Skin epidermis (tissue), 12 donors: ENCODE data around the gene CLDN10.
"Not testable (repeated sequence)": the region's sequence is repeated elsewhere in the genome, so short reads cannot be mapped to it uniquely, and the experiment has no call there.

Experiments used
- H3K27ac ChIP-seq, 21 experiments: fragments of 200-600 bp; sonication (generic) in 11 of 21; one replicate each; pipeline ENCODE4 v1.5.0; 2020; ENCODE audit warnings: mild to moderate bottlenecking in 3 of 21, inconsistent platforms in 2 of 21, moderate library complexity in 2 of 21
- H3K4me3 ChIP-seq, 7 experiments: fragments of 200-600 bp; sonication (generic) in 2 of 7; one replicate each; pipeline ENCODE4 v1.5.0; 2020; ENCODE audit warnings: inconsistent platforms in 2 of 7, mild to moderate bottlenecking in 2 of 7, moderate library complexity in 1 of 7

CLDN10 gene

DNA sequence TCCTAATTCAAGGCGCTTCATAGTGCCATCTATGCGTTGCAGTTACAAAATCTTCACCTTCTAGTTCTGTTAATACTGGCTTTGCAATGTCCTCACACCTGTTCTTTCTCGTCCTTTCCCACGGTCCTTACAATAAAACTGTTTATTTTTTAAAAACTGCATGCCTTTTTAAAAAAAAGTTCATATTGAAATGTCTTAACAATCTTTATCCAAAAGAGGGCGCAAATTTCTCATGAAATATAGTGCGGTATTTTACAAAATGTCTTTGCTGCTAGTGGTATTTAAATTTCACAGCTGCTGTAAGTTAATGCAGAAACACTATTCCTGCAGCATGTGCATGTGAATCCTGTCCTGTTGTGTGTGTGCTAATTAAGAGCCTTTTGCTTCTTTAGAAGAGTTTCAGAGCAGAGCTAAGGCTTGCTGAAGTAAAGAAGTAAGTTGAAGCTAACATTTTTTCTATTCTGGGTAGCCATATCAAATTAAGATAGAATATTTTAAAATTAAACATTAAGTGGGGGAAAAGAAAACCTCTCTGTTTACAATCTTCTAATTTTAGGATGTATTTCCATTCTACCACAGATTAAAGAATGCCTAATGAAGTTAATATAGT lies 15.8 kb upstream of the CLDN10 start:
- no peak overlapping the region for H3K4me3 ChIP-seq

DNA sequence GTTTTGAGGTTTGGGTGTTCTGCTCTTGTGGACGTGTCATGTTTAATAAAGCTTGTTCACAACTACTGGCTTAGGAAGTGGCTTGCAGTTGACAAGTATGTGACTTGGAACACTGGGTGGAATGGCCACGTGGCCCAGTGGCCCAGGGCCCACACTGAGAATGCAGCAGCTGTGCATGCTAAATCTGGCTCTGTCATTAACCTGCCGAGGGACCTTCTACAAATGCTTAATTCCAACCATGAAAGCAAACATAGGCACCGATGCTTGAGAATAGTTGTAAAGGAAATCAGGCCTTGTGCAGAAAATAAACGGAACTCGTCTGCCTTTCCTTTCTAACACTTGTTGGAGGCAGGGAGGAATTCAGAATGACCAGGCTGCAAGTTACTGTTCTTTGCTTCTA lies 11.6 kb upstream of the CLDN10 start:
- no peak overlapping the region for H3K4me3 ChIP-seq
- H3K27ac ChIP-seq: no peak overlapping the region

More for the DNA sequence above, 15.8 kb upstream of the CLDN10 start:
- H3K27ac ChIP-seq: no peak overlapping the region

DNA sequence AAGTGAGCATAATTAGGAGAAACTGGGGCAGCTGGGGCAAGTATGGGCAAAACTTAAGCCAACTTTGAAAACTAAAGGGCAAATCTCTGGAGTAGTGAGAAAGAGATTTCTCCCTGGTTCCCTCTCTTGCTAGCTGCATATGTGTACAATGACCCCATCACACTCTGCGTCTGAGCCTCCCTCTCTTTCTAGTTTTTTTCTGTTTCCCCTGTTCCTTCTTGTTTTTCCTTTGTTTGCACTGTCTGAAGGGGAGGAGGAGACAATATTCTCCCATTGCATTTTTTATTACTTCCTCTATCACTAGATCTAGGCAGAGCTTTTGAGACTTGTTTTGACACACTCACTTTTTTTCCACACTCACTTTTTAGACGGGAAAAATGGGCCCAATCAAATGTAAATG lies 11.2 kb upstream of the CLDN10 start:
- no peak overlapping the region for H3K4me3 ChIP-seq
- H3K27ac ChIP-seq: no peak overlapping the region

DNA sequence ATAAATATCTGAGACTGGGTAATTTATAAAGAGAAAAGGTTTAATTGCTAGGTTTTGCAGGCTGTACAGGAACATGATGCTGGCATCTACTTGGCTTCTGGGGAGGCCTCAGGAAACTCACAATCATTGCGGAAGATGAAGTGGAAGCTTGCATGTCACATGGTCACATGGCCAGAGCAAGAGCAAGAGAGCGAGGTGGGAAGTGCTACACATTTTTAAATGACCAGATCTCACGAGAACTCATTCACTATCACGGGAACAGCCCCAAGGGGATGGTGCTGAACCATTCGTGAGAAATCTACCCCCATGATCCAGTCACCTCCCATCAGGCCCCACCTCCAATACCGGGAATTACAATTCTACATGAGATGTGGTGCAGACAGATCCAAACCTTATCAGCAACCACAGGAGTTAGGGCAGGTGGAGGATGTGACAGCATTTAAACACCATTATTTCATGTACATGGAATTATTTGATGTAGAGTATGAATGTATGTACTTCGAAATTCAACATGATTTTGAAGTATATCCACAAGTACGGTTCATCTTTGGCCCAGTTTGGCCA lies 10.5 kb upstream of the CLDN10 start:
- H3K4me3 ChIP-seq: no peak overlapping the region
- H3K27ac ChIP-seq: no peak overlapping the region

DNA sequence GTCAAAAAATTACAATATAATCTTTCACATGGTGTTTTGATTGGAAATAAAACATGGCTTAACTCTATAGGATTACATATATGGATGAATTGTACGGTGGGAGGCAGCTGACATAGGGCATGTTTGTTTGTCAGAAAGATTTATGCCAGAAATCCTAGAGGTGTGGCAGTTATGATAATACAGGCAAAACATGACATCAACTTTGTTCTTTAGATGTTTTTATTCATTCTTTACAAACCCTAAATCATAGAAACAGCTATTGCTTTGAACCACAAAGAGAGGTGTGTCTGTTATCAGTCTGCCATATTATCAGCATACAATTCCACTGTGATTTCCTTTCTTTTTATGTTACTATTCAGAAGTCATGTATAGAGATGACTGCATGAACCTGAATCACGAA lies 8.2 kb upstream of the CLDN10 start:
- H3K4me3 ChIP-seq: no peak overlapping the region

DNA sequence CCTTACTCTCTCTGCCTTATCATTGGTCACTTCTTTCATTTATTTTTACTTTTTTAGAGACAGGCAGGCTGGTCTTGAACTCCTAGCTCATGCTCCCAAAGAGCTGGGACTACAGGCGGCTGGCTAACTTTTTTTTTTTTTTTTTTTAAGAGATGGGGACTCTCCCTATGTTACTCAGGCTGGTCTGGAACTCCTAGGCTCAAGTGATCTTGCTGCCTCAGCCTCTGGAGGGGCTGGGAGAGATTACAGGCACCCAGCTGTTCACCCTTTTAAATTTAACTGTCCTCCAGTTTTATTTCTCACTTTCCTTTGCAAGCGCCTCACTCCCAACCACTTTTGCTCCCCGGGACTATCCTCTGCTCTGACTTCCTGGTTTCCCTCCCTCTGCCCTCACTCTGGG lies 5.6 kb upstream of the CLDN10 start:
- no peak overlapping the region for H3K27ac ChIP-seq
- H3K4me3 ChIP-seq: no peak overlapping the region

More for the DNA sequence above, 8.2 kb upstream of the CLDN10 start:
- no peak overlapping the region for H3K27ac ChIP-seq

DNA sequence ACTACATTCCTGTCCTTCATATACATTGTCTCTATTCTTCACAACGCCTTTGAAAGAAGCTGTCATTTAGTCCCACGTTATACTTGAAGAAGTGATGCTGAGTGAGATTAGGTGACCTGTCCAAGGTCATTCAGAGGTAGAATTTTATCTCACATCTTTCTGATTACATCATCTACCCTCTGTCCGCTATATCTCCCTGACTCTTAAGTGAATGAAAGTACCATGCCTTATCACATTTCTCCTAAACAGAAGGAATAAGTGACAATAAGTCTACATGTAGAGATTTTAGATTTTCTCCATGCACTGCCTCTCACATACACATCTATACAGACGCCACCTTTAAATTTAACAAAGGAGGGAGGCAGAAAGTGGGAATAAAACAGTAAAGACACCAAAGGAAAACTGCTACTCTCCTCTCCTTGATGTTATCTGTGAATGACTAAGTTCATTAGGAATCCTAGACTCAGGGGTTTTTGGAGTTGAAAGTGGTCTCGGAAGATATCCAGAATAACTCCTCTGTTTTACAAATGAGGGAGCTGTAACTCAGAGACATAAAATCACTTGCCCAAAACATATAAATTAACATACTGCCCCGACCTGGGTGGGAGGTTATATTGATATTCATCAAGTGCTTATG lies 4.9 kb upstream of the CLDN10 start:
- no peak overlapping the region for H3K4me3 ChIP-seq
- no peak overlapping the region for H3K27ac ChIP-seq

DNA sequence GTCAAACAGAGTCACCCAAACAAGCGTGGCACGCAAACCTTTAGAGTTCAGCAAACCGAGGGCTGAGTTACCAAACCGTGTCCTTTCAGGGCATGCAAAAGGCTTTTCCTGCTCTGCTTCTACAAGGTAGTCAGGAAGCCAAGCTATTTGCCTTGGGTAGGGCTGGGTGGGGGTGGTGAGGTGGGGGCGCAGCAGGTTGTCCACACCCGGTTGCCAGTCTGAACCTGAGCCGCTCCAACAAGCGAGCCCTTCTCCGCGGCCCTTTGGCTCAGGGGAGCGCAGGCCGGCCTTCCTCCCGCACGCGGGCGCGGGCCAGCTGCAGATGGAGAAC lies 347 bp upstream of the CLDN10 start:
- H3K4me3 ChIP-seq: peak overlapping the region in 1 of 7 experiments; percentile 9
- H3K27ac ChIP-seq: no peak overlapping the region

DNA sequence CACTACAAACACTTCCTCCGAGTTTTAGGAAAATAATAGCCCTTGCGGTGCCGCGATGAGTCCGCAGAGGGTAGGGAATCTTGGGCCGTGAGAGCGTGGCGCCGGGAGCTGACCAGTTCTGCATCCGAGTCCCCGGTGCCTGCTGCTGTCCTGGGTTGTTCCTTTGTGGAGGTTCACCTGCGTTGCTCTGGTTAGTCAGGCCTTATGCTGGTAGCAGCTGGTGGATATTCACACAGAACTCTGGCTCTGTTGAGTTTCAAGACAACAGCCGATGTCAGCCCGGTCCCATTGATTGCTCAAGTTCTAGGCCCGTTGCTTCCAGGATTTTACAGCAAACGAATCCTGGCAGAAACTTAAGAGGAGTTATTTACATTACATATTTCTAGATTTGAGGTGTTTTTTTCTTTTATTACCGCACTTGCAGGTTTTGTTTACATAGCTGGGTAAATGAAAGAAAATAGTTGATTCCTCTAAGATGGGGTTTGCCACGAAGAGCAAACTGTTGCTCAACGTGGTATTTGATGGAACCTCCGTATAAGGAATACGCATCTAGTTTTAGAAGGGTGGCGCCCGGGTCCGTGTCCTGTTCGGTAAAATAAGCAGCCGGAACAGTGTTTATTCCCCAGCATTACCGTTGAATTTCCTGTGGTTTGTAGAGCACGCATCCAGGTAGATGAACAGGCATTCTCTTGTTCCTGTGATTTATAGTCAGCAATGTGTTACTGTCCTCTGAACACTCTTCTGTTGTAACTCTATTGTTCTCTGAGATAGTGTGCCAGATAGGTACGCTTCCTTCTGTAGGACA lies 1.3 kb downstream of the CLDN10 start:
- Histone ChIP-seq H3K27ac (no peak overlapping the region), H3K4me3 (no peak overlapping the region)

DNA sequence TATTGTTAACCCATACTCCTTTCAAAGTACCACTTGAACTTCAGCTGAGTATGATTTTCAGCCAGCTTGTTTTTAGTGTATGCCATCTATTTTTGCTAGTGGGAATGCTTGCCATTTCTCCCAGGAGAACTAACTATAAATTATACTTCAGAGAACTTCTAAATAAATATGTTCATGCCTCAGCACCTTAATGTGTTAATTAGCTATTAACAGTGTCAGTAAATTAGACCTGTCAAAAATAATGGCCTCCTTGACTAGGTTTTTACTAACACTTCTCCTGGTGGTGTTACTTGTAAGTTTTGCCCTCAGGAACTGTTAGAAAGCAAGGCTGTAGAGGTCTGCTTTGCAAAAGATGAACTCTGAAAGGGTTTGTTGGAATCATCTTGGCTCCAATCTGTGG lies 4.5 kb downstream of the CLDN10 start:
- H3K4me3 ChIP-seq: no peak overlapping the region
- H3K27ac ChIP-seq: no peak overlapping the region

DNA sequence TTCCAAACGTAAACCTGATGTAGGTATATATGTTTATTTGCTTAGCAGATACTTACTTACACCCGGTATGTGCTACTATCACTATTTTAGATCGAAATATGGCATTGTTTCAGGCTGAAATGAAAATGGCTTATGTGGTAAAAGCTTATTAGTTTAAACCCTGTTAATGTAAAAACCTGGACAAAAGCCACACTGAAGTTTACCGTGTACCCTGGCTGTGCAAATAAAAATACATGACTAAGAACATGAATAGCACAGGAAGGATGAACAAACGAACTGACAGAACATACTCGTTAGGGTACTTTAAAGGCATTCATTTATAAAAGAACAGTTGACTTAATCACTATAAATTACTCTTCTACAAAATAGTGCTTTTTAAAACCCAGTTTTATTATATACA lies 6.6 kb downstream of the CLDN10 start:
- Histone ChIP-seq H3K27ac (no peak overlapping the region), H3K4me3 (no peak overlapping the region)

DNA sequence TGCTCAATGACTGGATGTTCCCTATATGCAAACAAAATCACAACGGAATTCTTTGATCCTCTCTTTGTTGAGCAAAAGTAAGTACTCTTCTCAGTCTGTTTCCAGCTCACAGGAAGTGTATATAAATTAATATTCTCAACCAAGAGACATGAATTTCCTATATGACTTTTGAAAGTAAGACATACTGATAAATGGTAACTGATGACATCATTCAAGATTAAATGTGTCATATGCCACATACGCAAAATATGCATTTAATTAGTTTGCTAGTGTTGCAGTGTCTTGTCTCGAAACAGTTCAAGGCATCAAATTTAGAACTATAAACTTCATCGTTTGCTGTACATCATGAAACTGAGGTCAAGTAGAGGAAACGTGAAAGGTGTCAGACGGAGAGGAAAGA lies 7.9 kb downstream of the CLDN10 start:
- Histone ChIP-seq H3K4me3 (no peak overlapping the region), H3K27ac (no peak overlapping the region)

DNA sequence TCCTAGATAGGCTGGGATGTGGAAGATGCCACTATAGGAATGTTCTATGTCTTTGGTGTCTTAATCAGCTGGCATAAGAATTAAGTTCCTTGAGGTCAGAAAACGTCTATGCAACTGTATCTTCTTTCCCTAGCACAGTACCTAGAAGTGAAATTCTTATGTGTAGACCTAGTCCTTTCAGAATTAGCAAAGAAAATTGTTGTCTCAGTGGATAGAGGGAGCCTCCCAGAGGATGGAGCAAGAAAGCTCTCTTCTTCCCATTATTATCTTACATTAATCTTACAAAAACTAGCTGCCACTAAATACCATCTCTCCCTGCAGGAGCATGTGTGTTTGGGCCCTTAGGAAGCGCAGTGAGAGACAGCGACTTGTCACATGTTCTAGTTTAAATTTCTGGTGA lies 11.6 kb downstream of the CLDN10 start:
- Histone ChIP-seq H3K27ac (no peak overlapping the region), H3K4me3 (no peak overlapping the region)

DNA sequence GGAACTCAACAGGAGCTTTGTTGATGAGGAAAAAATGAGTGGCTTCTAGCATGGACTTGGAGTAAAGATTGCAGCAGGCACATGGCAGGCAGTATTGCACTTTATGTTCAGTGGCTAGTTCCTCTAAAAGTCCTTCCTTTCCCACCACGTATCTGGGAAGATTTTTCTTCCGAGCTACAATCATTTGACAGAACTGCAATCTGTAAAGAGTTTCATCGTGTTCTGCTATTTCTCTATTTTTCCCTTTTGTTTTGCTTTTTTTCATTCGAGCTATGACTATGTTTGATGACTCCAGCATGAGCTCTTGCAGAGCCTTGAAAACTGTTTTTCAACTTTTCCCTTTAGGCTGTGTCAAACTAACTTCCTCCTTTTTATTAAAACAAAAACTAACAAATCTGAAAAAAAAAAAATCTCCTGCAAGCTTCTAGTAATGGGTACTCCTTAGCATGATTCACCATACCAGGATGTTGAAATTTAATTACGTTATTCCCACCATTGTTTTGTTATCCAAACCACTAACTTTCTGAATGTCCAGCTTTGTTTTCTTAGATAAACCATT lies 12.3 kb downstream of the CLDN10 start:
- H3K4me3 ChIP-seq: no peak overlapping the region
- H3K27ac ChIP-seq: peak overlapping the region in 1 of 21 experiments; percentile 5

DNA sequence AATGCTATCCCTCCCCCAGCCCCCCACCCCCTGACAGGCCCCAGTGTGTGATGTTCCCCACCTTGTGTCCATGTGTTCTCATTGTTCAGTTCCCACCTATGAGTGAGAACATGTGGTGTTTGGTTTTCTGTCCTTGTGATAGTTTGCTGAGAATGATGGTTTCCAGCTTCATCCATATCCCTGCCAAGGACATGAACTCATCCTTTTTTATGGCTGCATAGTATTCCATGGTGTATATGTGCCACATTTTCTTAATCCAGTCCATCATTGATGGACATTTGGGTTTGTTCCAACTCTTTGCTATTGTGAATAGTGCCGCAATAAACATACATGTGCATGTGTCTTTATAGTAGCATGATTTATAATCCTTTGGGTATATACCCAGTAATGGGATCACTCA lies 13.2 kb downstream of the CLDN10 start:
- not testable (repeated sequence) for H3K27ac ChIP-seq, H3K4me3 ChIP-seq

DNA sequence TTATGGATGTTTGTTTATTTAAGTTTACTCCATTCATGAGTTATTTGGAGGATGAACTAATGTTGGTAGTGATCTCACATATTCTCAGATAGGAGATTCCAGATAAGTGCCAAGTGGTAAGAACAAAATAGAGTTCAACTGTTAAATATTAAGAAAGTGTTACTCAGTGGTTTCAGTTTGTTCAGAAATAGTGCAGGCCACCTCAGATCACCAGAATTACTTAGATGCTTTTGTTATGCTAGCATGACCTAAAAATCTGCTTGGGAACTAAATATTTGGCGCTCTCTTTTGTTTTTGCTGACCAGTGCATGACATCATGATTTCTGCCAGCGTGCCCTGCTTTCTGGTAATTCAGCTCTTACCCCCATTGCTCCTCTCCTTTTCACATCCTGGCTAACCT lies 15.6 kb downstream of the CLDN10 start:
- Histone ChIP-seq H3K27ac (no peak overlapping the region), H3K4me3 (no peak overlapping the region)

DNA sequence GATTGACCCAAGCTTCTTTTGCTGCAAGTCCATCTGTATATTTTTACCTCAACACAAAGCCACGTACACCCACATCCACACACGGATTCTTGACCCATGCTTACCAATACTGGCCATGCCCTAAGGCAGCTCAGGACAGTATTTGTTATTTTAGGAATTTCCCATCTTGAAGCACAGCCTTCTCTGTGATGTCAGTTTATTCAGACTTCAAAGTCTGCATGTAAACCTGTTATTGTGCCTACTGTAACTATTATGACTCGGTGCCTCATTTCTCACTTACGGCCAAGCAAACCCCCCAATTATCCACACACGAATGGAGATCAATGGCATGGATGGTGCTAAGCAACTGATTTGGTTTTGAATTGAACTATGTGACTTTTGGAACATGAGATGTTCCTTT lies 17.5 kb downstream of the CLDN10 start:
- Histone ChIP-seq H3K4me3 (no peak overlapping the region), H3K27ac (no peak overlapping the region)

DNA sequence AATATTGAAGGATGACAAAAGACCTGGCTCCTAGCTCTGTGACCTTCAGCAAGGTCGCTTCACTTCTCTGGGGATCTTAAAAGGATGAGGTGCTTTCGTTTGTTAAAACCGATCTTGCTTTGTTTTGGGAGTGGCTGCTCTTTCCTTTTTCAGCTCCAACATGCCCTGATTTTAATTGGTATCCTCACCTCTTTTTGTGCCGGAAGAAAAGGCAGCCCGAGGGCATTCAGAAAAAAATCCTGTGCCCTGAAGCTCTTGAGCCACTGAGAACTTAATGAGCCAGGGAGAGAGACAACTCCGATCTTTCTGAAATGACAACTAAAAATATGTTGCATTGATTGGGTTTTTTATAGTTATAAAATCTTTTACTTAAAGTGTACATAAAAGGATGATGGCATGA lies 19.4 kb downstream of the CLDN10 start:
- H3K27ac ChIP-seq: no peak overlapping the region
- no peak overlapping the region for H3K4me3 ChIP-seq

DNA sequence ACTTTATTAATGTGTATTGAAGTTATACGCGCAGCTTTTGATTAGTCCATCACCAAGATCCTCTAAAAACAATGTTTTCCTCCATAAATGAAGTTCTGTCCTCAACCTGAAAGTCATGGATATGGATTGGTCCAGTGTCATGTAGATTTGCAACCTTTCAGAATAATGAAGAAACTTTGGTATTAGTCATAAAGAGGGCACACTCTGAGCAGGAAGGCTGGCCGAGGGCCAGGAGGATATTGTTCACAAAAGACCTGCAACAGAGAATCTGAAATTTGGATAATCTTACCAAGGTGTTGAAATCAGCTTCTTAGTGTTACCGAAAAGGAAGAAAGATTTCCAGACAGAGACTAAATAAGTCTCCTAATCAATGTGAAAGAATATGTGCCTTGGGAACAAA lies 20.7 kb downstream of the CLDN10 start:
- H3K4me3 ChIP-seq: no peak overlapping the region

DNA sequence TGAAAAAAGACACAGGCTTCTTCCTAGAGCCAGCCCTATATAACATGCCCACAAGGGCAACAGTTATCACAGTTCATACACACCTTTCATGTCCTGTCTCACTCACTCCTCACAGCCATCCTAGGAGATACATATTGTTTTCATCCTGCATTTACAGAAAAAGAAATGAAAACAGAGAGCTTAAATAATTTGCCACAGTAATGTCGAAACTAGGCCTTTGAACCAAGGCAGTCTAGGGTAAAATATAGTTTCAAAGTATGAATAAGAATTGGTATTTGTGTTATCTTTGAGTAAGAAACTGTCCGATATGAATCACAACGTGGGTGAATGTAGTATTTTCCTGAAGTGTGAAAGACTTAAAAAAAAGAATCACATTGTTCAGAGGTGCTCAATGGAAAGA lies 26.8 kb downstream of the CLDN10 start:
- no peak overlapping the region for H3K27ac ChIP-seq
- no peak overlapping the region for H3K4me3 ChIP-seq

More for the DNA sequence above, 20.7 kb downstream of the CLDN10 start:
- H3K27ac ChIP-seq: no peak overlapping the region

DNA sequence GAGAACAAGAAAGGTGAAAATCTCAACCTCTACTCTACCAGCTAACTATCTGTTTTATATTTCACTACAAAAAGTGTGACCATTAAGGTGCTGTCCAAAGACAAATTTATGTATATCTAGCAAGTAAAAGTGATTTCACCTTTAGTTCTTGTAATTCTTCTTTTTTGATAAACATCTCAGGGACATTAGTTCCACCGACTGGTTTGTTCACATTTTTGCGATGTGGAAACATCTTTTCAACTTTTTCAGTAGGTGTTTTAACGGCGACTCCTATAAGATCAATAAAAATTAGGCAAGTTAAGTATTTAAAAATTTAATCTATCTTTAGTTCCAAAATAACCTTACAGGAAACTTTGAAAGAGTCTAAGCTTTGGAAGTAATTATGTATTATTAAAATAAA lies 33.3 kb downstream of the CLDN10 start:
- H3K4me3 ChIP-seq: no peak overlapping the region

More for the DNA sequence above, 33.3 kb downstream of the CLDN10 start:
- no peak overlapping the region for H3K27ac ChIP-seq
